HG03064 (cell line): Measurements from ENCODE around the gene ELFN2.

Experiments used
- ATAC-seq: cut with Tn5 transposase; IDR thresholded peaks from one replicate; pipeline ENCODE4 v1.9.1; 2021; ENCODE audit warnings: low read depth; ENCODE audit not compliant: unreplicated experiment

Gene ELFN2

DNA sequence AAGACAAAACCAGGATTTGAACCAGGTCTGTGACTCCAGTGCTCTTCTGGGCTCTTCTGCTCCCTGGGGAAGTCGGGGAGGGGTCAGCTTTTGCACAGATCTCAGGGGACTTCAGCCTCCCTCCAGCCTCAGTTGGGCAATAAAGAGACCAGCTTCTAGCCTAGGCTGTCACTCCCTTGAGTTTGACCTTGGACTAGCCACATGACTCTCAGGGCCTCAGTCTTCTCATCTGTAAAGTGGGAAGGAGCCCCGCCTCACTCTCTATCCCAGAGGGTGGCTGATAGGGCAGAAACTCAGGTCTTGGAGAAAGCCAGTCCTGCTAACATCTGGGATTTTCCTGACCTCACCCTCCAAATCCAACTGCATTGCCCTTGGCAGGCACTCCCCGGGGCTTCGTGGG is 38.7 kb downstream of the ELFN2 start:
- no peak for ATAC-seq

DNA sequence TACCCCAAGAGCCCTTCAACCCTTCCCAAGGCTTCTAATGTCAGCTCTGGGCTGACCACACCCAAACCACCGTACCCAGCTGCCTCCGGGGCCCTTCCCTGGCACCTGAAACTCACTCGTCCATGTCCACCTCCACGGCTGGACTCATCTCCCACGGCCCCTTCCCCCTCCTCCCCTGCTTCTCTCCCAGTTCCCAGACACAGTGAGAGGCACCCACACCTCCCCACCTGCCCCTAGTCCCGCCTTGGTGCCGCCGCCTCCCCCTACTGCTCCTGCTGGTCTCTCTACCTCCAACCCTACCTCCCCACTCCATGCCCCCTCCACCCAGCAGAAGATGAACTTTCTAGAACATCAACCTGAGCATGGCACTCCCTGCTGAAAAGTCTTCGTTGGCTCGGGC is 39.5 kb downstream of the ELFN2 start:
- ATAC-seq = no peak

DNA sequence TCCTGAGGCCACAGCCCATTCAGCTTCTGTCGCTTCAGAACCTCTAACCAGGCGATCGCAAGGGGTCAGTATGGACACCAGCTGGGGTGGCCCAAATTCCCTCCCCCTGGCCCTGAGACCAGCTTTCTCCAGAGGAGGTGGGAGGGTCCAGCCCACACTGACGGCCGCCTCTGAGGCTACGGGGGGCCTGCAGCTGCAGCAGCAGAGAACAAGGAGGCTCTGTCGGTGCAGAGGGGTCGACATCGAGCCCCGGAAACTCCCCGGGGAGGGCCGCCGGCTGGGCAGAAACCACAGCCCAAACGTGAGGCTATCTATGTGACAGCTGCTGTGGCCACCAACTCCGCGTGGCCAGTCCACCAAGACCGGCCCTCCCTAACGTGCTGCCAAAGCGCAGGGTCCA is 40.8 kb downstream of the ELFN2 start:
- no peak for ATAC-seq

DNA sequence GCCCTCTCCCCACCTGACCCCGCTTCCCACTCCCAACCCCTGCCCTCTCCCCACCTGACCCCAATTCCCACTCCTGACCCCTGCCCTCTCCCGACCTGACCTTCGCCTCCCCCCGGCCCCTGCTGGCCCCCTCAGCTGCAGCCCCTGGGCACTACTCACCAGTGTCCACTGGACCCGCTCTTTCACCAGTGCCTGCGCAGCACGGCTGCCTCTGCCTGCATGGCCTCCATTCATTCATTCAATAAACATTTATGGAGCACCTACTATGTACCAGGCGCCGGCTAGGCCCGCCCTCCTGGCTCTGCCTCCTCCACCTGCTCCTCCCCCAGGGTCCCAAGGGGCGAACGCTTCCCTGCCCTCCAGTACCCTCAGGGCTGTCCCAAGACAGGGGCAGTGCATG is 42.6 kb downstream of the ELFN2 start:
- ATAC-seq = no peak

DNA sequence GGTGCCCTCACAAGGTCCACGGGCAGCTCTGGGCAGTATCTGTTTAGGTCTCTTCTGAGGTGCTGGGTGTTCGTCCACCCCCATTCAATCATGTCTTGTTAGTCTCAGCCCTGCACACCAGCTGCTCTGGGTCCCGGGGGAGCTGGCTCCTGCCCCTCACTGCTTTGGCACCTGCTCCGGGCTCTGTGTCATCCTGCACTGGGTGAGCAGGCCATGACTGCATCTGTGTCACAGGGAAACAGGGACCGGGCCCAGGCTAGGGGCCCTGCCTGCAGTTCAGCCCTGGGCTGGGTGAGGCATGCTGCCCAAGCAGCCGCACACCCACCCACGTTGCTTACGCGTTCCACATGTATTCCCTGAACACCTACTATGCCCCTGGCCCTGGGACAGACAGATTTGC is 43.9 kb downstream of the ELFN2 start:
- ATAC-seq = no peak

DNA sequence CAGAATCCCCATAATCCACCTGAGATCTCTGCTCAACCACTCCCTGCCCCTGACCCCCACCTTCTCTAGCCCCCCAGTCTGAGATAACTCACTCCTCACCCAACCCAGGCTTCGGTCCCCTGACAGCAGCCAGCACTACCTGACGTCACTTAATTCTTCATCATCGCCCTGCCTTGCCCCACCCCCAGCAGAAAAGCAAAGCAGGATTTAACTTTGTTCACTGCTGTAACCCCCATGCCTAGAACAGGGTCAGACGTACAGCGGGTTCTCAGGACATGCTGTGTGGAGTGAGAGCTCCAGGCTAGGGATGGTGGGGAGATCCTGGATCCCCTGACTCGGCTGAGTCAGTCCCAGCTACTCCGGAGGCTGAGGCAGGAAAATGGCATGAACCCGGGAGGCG is 45.8 kb downstream of the ELFN2 start:
- no peak for ATAC-seq

DNA sequence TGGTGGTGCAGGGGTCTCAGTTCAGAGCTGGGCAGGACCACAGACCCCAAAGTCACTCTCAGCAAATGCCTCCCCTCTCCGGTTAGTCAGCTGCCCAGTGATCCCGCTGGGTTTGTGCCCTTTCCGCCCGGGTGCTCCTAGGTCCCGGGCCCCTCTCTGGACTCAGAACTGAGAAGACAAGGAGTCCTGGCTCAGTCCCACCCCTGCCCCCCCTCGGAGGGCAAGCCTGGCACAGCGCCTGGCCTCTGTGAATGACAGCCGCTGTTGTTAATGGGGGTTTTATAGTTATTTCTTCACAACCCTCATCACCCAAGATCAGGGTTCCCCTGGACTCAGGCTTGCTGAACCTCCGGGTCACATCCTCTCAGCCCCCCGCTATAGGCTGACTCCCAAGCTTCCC is 47.6 kb downstream of the ELFN2 start:
- ATAC-seq = no peak

DNA sequence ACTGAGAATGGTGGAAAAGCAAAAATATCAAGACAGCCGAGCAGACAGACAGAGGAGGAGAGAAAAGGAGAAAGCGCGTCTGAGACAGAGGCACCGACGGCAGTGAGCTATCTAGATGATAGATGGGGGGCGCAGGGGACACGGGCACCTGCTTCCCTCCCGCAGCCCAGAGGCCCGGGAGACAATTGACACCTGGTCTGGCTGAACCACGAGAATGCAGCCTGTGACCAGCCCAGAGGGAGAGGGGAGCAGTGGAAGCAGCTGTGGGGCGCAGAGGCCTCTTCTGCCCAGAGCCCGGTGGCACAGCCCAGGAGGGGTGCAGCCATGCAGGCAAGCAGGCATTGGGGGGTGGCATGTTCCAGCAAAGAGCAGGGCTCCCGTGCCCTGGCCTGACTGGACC is 48.2 kb downstream of the ELFN2 start:
- no peak for ATAC-seq

DNA sequence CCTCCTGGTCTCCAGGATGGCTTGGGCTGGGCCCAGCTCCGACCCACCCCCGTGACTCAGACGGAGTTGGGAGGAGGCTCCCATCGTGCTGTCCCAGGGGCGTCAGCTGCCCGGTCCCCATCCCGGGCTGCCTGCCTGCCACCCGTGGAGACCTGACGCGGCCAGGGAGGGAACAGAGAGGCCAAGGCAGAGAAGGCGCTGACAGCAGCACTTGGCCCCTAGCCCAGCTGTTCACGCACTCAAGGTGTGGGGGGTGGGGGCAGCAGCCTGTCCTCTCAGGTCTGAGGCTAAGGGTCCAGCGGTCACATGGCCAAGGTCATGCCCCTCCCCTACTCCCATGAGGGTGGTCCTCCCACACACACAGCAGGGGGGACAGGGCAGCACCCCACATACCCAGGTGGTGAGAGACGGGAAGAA is 48.6 kb downstream of the ELFN2 start:
- no peak for ATAC-seq

DNA sequence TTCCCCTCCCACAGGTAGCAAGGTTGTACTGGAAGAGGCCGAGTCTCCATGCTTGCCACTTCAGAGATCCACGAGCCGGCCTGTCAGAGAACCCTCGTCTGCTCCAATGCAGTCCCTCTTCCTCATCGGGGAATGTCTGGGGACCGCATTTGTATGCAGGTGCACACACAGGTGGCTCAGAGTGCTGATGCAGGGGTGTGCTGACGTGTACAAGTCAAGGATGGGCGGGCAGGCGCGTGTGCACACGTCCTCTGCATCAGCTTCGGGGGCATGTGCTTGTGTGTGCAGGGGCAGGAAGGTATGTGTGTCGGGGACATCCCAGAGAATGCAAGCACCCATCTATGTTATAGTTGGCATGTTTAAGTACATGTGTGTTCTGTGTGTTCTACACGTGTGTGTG is 49.4 kb downstream of the ELFN2 start:
- no peak for ATAC-seq

DNA sequence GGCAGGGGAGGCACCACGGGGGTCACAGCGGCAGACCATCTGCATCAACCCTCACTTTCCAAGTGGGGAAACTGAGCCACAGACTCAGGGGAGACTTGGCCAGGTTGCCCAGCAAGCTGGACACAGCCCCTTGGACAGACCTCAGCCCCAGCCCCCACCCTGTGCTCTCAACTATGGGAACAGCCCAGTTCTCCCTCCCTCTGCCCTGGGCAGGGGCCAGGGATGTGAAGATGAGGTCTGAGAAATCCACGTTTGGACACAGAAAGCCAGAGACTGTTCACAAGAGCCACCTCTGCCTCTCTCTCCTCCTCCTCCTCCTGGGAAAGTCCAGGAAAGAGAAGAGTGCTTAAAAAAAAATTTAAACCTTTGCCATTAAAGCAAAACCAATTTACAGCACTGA is 50.1 kb downstream of the ELFN2 start:
- ATAC-seq = no peak

DNA sequence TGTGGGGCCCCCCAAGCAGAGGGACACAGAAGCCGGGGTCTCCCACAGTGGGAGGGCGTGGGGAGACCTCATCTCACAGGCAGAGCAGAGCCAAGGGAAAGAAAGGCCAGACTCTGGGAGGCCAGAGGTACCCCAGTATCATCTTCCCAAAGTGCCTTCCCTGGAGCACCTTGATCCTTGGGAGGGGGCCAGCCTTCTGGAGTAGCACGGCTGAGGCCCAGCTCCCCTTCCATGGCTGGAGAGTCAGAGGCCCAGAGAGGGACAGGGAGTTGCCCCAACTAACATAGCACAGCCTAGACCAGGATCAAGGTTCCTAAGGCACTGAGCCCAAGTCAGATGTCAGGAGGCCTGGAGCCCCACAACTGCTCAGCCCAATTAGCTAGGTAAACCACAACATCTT is 50.6 kb downstream of the ELFN2 start:
- no peak for ATAC-seq

DNA sequence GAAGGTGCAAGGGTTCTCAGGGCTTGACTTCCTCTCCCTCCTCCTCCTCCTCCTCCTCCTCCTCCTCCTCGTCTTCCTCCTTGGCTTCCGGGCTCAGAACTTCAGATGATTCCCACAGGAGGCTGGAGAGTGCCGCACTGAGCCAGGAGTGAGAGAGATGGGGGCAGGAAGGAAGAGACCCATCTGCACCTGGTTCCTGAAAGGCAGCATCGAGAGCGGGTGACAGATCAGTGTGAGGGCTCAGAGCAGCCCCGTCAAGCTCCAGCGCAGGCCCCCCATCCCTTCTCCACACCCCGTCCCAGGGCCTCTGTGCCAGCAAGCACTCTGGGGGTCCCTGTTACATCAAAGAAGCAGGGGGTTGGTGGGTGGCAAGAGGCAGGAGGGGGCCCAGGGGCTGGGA is 51.5 kb downstream of the ELFN2 start:
- ATAC-seq = no peak

DNA sequence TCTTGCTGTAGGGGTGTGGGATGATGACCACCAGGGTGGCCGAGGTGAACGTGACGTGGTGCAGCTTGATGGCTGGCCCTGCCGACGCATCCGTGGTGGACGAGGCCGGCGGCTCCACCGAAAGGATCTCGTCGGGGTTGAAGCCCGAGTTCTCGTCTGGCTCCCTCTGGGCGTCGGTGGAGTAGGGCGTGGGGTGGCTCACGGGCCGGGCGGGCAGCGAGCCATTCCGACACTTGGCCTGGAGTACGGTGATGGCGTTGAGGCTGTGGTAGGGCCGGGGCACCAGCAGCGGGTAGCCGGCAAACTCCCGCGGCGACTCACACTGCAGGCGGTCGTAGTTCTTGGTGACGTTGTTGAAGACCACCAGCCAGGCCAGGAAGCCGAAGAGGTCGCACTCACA is 52.7 kb downstream of the ELFN2 start:
- no peak for ATAC-seq

DNA sequence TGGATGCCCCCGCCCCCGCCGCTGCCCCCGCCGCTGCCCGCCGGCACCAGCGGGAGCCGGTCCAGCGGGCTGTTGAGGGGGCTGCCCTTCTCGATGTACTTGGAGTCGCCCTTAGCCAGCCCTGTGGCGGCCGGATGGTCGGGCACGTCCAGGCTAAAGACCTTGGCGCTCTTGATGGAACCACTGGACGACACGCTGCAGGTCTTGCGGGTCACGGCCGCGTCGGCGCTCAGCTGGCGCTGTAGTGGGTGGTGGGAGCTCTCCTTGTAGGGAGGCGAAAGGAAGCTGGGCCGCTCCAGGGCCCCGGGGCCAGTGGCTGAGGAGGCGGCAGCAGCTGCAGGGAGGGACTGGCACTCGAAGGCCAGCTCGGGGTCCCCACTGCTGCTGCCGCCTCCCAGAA is 53.8 kb downstream of the ELFN2 start:
- no peak for ATAC-seq

DNA sequence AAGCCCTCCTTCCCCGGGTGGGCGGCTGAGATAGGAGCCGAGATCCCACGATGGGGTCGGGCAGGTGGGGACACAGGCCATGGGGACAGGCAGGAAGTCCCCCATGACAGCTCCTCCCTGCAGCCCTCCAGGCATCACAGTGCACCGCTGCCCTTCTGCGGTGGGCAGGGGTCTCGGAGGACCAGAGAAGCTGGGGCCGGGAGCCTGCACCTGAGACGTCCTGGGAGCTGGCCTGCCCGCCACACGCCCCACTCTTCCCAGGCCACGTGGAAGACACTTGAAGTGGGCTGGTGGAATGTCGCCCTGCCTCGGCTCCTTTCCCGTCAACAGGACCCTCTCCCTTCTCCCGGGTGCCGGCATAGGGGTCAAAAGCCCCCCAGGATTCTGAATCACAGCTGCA is 55.4 kb downstream of the ELFN2 start:
- no peak for ATAC-seq

DNA sequence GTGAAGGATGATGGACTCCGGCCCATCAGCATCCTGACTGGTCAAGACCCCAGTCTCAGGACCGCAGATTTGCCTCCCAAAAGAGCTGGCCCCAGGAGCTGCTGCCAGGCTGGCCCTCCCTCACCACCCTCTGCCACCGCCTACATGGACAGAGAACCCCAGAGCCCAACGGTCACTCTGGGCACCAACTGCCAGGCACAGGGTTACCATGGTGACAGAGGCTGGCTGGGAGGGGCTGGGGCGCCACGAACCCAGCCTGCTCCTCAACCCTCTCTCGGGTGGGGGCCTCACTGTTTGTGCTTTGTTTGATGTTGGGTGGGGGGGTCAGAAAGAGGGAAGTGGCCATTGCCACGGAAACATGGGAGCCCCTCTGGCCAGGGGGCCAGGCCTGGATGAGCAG is 55.8 kb downstream of the ELFN2 start:
- no peak for ATAC-seq

DNA sequence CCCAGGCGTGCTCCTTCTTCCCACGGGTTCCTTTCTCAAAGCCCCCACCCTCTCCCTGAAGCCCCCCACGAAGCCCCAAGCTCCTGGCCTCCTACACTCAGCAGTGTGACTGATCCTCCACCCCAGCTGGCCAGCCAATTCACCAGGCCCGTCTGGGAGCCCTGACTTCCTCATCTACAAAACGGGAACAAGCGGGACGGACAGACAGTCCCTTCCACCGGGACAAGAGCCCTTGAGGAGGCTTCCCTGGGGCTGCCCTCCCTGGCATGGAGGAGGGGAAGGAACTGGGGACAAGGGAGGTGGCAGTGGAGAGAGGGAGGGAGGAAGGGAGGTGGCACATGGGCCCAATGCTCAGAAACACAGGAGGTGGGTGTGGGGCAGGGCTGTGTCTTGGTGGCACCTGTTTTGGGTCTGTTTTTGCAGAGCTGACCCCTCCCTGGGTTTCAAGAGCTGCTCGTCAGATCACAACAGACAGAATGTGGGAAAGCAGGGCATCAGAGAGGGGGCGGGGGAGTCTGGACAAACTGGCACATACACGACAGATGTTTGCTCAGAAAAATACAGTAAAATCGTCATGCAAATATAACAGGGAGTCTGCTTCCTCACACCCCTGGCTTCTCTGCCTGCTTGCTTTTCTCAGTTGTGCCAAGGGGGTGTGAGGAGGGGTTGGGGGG is 56.8 kb downstream of the ELFN2 start:
- ATAC-seq = no peak

DNA sequence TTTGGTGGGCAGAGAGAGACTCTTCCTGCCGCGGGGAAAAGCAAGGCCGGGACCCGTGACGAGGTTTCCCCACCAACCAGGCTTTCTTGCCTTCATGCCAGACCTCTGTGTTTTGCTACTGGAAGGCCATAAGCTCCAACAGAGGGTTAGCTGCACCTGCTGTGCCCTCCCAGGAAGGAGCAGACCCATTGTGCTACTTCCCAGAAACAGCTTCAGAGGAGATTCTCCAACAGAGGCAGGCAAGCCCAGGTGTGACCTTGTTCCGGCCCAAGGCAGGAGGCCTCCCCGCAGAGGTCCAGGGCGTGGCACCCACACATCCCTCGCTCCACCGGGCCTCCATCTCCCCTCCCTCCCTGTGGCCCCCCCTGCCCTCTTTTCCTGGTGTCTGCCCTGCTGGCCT is 57.8 kb downstream of the ELFN2 start:
- no peak for ATAC-seq

DNA sequence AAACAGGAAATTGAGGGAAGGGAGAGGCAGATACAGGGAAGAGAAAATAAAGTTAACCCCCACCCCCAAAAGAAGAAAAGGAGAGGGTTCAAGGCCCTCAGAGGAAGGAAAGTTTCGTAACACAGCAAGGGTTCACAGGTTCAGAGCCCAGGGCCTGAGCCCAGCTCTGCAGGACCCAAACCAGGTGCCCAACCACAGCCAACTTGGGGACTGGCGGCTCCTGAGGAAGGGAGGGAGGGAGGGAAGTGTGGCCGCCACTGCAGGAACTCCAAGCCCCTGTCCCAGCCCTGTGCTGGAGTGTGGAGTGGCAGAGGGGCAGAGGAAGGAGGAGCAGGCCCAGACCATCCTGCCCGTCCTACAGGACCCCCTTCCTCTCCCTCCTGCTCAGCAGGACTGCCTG is 59.2 kb downstream of the ELFN2 start:
- no peak for ATAC-seq

DNA sequence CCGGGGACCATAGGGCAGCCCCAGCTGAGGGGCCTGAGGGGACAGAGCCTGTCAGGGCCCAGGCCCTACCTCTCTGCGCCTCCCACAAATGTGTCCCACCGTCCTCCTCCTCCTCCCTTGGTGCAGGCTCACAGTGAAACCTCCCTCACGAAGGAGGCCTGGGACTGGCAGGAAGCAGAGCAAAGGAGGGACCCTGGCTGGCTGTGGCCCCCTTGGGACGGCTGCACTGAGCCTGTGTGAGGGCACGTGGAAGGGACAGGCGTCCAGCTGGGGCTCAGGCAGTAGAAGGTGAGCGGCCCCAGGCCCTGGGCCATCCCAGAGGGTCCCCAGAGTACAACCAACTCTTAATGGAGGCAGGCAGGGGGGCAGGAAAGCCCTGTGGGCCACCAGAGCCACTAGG is 60.7 kb downstream of the ELFN2 start:
- ATAC-seq = no peak

DNA sequence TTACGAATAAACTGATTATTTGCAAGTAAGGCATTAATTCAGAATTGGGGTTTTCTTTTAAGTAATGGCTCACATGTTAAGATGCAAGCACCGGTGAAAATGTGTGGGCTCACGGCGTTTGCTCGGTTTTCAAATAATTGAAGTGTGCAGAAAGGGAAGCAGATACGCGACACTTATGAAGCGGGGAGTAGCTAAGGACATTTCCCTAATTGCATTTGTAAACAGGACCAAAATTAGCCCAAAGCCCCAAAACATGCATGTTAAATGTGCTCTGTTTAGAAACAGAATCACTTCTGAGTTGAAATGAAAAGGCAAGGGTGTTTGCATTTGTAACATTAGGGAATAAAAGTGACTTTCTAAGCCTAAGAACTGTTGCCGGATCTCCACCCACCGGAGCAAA is 61.3 kb downstream of the ELFN2 start:
- ATAC-seq = no peak

DNA sequence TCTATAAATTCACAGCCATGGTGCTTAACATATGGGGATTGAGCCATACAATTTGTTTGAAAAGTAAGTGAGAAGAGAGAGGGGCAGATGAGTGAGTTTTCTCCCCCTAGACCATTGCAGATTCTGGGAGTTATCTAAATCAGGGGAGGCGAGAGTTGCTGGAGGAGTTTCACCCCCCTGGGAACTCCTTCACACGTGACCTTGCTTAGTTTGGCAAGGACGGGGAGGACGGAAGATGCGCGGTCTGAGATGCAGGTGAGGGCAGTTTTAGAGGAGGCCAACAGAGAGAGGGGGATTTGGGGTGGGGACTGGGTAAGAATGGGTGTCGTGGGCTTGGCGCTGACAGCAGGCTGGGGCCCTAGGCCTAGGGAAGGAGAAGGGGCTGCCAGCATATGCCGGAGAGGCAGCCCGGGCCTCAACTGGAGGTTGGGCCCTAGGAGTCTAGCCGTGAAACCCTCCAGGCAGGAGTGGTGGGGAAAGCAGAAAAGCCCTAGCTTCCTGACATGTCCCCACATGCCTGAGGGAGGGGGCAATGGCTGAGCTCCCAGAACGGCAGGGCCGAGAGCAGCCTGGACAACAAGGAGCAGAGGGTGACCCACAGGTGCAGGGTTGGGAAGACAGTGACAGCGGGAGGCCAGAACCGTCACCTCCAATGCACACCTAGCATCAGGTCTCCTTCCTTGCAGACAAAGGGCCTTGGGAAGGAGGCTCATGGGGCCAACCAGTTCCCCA is 63.9 kb downstream of the ELFN2 start:
- no peak for ATAC-seq
